Measurements from ENCODE around the gene AGBL3.

GRCh38 chr7:134966691-134967090 lies 19.6 kb upstream of the AGBL3 start:
- TF ChIP-seq POLR2AphosphoS5 (IDR thresholded peaks at IDR 0.05) (no peak), CTCF (IDR thresholded peaks at IDR 0.05) (no peak)

Measured in suprapubic skin (tissue), 3 donors.